AML-193 (cell line): ENCODE measurements around the gene MRPL16.
"Not testable (repeated sequence)": the region's sequence is repeated elsewhere in the genome, so short reads cannot be mapped to it uniquely, and the experiment has no call there.

Source experiments
- DNase-seq, 2 experiments: peaks; one replicate each; lab custom pipeline; 2025; lab: John Stamatoyannopoulos, UW

MRPL16 gene

DNA sequence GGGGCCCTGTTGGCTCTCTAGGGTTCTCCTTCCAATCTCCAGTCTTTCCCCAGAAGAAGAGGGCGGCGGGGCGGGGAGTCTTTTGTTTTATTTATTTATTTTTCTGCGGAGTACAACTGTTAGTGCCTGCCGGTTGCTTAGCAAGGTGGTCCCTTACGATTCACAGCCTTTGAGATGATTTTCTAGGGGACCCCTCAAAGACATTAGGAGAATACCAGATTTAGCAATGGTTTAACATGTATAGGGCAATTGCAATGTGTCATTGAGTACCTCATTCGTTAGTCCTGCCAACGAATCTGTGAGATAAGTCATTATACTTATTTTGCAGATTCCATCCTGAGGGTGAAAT is 307 bp upstream of the MRPL16 start:
- no peak for DNase-seq

DNA sequence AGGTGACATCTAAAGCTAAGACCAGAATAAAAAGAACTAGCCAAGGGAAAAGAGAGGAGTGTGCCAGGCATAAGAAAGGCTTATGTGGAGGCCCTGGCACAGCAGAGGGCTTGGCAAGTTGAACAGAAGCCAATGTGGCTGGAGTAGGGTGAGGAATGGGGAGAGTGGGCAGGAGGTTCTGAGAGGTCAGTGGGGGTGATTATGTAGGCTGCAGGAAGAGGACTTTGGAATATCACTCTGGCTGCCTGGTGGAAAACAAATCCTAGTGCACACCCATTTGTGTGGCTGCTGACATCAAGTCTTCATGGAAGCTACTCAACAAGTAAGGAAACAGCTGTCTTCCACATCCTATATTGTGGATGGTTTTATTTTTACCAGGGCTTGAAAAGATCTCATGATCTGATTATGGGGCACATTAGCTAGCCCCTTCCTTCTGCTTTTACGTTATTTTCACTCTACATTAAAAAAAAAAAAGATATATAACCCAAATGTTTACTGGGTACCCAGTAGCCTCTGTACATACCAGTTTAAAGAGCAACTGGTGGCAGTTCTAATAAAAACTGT is 3.4 kb downstream of the MRPL16 start:
- DNase-seq = no peak

DNA sequence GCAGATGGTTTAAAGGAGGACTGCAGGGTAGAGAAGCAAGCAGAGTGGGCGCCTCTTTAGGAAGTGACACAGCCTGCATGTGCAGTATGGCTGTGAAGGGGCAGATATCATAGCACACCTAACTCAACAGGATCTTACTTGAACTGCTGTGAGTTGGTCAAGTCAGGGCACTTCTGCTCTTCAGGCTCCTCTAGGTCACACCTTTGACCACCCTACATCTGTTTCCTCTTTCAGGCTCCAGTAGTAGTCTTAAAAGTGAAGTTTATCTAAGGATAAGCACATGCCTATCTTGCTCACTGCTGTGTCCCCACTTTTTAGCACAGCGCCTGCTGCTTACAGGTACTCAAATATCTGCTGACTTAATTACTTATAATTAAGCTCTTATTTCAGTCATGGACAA is 6.5 kb downstream of the MRPL16 start:
- no peak for DNase-seq

DNA sequence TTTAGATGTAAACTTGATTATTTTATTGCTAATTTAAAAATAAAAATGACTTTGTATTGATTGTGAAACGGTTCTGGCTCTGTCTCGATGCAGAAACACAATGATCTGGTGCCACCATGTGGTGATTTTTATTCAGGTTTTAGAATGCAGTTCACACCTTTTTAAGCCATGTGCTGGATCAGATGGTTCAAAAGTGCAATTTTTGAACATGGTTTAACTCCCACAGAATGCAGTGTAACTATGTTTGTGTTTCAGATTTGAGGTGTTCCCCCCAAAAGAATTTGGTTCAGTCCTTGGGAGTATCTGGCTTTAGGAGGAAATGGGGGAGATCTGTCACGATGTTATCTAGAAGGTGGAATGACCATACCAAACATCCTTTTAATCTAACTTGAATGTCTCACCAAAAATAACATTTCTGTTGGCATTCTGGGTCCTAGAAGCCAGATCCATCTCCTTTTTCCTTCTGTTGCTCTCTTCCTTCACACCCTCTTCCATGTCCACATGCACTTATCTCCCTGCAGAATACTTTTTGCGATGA is 7.9 kb downstream of the MRPL16 start:
- peak; percentile 63 to 65 for DNase-seq

DNA sequence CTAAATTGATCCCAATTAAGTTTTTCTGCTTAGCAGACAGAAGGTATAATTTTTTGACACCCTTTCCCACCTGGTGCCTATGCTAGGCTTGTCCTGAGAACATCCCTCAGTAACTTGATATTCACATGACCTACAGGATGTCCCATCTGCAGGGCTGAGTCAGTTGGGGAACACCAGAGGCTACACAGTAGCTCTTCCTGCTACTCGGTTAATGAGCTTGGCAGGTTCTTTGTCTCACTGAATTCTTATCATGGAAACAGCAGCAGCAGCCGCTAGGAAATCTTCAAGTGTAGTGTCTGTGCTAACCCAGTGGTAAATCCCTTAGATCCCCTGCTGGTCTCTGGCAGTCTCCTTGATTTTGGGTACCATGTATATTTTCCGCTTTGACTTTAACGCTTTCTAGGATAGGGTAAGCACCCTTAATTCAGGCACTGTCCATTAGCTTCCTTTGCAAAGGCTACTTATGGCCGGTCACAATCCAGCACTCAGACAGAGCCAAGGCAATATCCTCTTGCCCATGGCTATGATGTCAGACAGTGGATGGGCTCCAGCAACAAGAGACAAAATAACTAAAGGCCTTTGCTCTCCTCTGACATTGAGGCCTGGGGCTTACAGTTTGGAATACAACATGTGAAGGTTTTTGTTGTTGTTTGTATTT is 8.5 kb downstream of the MRPL16 start:
- no peak for DNase-seq

DNA sequence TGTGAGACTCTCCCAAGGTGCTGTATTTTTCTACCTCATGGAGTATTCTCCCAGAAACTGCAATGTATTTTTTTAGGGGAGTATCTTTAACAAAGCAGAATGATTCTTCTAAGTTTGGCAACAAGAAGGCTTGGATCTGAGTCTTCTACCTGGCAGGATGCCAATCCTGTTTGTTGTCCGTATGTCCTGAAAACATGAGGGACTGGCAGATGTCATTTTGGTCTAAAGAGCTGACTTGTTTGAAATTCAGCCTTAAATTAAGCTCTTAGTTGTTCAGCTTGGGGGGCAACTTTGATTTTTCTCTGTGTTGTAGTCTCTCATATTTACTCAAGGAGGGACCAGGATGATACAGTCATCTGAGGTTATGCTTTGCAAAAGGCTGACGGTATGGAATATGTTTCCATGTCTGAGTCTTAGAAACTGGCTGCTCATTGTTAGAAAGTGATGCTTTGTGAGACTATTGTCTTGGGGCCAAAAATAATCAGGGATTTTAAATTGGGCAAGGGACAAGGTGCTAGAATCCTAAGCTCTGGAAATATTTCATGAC is 9.3 kb downstream of the MRPL16 start:
- DNase-seq = no peak

DNA sequence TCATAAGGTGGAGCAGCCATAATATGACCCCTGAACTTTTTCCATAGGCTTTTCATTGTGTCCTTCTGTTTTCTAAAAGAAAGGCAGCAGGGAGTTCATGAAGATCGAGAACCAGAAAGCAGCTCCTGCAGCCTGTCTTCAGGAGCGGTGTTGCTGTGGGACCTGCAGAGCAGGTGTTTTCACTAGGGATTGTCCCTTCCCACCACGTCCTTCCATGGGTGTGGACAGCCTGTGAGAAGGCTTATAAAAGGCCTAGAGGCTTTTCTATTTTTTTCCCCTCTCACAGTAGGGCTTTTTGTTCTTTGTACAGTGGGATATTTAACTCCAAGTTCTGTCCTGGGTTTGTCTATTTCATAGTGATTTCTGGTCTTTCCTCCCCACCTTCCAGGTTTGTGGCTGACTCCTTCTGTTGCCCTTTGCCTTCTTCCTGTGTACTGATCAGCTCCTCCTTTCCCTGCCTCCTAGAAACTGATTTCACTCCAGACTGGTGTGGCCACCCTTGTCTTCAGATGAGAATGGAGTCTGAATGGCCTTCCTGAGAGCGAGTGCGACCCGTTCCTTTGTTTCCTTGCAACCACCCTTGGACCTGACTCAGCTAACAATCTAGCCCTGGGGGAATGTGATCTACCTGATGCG is 10.1 kb downstream of the MRPL16 start:
- no peak for DNase-seq

DNA sequence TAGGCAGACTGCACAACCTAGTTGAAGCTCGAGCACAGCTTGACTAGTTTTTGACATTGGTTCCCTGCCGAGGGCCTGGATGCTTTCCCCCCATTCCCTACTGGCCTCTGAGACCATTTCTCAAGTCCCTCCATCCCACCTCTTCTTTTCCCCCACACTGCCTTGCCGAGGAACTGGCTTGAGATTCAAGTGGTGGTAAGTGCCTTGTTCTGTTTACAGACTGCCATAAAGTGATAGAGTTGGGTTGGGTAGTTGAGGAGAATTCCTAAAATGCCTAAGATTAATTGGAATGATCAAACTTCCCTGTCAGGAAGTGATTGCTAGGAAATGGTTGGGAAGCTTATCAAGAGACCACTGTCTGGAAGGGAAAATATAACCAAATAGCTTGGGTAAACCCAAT is 16.2 kb downstream of the MRPL16 start:
- no peak for DNase-seq

DNA sequence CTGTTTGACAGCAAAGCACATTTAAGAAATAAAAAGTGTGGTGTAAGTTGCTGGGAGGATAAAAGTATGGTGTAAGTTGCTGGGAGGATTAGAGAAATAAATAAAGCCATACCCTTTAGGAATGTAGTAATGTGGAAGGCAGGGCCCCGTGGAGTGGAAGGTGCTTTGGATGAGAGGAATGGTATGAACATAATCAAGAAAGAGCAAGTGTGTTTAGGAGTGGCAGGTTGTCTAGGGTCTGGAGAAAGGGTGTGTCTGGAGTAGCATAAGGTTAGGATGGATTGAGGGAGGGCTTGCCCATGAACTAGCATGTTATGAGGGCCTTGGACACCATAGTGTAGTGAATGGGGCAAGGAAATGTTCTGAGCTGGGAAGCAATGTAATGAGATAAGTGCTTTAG is 18.1 kb downstream of the MRPL16 start:
- no peak for DNase-seq

DNA sequence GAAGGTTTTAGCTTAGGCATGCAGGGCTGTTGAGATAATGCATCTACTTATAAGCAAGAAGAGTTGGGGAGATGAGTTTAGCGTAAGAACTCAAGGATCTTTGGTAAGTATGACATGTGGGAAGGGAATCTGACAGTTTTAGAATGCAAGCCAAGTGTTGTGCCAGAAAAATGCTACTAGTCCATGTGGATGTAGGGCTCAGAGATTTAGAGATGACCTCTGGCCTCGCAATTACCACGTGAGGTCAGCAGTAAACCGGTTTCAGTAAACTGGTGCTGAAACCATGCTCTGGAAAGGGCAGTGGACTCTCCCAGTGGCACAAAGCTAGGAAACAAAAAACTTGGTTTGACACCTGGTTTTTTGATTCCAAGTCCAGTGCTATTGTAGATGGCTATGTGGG is 18.9 kb downstream of the MRPL16 start:
- DNase-seq = no peak

DNA sequence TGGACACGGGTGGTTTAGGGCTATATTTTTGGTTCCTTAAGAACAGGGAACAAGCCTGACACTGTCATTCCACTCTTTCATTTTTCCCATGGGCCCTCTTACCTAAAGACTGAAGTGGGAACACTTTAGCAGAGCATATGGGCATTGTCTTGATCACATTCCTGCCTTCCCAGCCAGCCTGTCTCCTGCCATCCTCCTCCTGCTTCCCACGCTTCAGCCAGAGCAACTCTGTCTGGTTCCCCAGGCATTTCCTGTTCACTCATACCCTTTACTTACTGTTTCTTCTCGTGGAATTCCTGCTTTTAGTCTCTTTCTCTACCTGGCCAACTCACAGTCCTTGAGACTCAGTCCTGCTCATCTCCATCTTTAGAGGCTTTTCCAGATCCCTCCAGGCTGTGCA is 22.8 kb downstream of the MRPL16 start:
- DNase-seq = no peak

DNA sequence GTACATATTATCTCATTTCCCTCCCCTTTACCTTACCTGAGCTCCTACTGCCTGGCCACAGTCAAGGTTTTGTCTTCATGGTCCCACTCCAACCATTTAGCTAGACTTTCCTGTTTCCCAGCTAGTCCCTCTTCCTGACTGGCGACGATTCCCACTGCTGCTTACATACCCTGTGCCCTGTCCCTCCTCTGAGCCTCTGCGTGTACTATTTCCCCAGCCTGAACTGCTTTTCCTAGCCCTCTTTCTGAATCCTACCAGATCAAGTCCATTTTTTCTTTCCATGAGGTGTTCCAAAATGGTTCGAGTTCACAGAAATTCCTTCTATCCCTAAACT is 23.4 kb downstream of the MRPL16 start:
- no peak for DNase-seq

DNA sequence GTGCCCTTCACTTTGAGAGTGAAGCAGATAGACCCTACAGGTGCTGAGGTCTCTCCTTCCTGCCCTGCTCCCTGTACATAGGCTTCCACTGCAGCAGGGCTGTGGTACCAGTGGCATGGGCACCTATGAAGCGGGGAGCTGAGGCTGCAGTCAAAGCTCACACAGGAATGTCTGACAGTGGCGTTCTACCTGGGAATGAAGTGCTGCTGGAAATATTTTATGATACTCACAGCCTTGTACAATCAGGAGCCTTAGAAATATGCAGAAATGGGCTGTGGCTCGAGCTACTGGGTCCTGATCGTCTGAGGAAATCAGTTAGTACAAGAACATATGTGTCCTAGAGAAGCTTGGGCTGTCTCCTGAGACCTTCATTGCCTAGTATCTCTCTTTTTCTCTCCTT is 24.8 kb downstream of the MRPL16 start:
- DNase-seq = no peak

DNA sequence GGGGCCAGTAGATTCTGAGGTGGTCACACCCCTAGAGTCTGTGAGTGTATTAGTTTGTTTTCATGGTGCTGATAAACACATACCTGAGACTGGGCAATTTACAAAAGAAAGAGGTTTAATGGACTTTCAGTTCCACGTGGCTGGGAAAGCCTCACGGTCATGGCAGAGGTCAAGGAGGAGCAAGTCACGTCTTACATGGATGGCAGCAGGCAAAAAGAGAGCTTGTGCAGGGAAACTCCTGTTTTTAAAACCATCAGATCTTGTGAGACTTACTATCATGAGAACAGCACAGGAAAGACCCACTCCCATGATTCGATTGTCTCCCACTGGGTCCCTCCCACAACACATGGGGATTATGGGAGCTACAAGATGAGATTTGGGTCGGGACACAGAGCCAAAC is 26.1 kb downstream of the MRPL16 start:
- not testable (repeated sequence) for DNase-seq

DNA sequence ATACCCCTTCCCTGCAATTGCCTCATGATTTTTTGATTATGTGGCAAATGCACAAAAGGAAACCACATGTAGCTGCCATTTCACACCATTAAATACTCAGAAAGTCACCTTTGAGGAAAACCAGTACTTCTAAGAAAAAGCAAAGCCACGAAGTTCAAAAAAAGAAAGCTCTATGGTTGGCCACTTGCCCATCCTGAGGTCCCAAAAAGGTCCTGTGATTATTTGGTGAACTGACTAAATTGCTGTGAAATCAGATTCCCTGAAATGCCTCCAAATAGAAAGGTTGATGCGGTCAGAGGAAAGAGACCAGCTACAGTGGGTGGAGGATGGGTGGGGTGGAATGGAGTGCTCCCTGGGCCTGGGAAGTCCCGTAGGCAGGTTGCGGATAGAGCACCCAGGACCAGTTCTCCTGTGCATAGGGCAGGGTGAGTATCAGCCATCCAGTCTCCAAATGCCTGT is 26.9 kb downstream of the MRPL16 start:
- no peak for DNase-seq

DNA sequence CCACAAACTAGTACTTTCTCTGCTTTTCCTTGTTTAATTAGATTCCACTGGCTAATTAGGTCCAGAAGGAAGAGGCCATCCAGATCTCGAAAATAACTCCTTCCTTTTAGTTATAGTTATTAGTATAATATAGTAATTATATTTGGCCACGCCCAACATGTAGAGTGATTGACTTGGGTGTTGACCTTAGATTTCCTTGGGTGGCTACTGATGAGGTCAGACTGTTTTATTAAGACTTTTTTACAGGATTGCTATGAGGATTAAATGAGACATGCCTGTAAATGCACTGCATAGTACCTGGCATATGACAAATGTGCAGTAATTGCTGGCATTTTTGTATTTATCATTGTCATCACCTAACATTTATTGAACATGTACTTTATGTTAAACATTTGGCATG is 28.5 kb downstream of the MRPL16 start:
- DNase-seq = no peak

DNA sequence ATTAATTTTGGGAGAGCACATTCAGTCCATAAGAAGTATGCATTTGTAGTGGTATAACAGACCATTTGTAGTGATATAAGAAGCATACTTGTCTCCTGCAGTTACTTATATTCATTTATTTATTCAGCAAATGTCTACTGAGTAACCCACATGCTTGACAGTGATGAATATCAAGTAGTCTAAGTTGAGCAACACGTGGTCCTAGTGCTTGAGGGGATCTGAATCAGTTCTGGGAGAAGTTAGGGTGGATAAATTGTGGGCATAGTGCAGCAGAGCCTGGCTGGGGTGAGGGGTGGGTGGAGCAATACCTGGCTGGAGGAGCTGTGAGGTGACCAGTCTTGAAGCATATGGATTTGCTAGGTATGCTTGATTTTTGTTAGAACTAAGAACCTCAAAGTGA is 31.1 kb downstream of the MRPL16 start:
- no peak for DNase-seq

DNA sequence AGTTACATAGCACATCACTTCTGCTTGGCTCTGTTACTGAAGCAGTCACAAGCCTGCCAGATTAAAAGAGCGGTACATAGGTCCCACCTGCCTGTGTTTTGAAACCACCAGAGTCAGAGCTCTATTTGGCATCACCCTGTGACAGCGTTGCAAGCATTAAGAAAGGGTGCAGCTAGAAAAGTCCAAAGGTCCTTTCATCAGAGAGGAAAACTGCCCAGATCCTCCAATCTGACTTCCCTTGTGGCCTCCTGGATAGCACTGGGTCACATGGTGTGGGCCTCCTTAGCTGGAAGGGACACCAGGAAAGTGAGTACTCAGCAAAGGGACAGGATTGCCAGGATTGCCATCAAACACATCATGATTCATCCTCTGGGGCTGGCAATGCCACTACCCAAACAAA is 32.5 kb downstream of the MRPL16 start:
- DNase-seq = no peak

DNA sequence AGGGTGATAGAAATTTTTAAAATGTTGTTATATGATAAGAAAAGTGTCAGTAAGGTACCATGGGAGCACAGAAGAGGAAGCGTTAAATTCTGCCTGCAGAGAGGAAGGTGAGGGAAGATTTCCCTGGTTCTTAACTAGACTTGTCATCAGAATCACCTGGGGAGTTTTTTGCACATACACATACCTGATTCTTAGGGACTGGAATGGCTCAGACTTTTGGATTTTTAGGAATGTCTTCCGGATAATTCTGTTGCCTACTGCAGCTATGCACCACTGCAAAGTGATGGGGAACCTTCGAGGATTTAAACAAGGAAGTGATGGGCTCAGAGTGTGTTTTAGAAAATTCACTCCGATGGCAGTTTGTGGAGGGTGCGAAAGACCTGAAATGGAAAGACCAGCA is 33.5 kb downstream of the MRPL16 start:
- DNase-seq = no peak

DNA sequence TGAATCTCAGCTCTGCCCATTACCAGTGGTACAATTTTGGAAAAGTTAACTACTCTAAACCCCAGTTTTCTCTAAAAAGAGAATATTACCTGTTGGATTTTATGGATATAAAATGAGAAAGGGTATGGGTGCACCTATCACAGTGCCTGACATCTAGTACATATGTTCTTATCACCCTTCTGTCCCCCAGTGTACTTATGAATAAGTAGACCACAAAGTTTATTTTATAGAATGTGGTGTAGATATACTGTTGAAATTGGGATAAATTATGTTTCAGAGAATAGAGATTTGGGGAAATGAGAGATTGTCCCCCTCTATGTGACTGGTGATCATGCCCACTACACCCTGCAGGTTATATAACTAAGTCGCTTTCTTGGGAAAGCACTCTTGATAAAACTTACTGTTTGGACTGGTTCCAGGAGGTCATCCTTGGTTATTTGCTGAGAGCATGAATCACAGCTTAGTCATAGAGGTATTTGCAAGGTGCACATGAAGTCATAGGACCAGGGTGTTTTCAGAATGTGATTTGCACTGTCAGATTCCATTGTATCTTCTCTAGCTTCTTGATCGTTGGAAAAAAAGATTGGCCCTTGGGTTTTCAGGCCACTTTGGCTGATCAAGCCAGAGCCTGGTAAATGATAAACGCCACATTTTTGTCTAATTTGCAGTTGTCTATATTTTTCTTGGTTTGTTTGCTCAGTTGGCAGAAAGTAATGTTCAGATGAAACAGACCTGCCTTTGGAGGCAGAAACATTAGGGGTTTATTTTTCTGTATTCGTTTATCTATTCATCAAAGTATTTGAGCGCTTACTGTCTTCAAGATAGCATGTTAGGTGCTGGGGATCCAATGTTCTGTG is 34.1 kb downstream of the MRPL16 start:
- no peak for DNase-seq

DNA sequence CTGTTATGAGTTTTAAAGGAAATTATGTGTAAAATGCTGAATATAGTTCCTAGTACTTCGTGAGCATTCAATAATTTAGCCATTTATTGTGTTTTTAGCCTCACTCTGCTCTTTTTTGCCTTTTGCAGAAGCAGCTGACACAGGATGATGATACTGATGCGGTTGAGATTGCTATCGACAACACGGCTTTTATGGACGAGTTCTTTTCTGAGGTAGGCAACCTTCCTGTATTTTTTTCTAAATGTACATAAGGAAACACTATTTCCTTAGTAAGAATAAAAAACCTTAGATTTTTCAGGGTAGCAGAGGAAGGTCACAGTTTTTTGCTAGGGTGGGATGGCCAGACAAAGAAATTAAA is 37.5 kb downstream of the MRPL16 start:
- no peak for DNase-seq

DNA sequence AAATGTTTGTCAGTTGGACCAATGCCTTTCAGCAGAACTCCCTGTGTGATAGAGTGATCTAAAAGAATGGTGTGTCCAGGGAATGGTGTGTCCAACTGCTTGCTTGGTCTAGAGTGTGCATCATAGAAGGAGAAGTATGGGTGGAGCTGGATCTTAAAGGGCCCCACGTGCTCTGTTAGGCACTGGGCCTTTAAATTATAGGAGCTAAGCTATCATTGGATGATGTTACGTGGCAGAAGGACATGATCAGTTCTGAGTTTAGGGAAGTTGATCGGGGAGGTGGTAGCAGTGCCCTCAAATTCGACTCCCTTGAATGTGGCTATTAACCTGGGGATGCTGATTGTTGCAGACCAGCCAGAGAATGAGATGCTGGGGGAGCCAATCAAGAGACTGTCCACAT is 39.0 kb downstream of the MRPL16 start:
- DNase-seq = peak in 1 of 2 experiments; percentile 14

DNA sequence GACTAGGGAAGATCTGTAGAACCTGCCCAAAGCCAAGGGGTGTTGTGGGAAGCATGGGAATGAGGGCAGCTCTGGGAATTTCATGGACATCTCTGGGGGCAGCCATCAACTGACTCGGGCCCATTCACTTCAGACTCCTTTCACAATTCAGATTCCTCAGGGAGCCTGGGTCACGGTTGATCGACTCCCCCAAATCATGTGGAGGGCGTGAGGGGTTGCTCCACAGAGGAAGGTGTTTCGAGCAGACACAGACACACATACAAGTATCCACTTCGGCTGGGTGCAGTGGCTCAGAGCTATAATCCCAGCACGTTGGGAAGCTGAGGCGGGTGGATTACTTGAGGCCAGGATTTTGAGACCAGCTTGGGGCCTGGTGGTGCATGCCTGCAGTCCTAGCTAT is 39.7 kb downstream of the MRPL16 start:
- no peak for DNase-seq
